GM18873 (cell line): ENCODE data around the gene GPR33.

Source experiments
- ATAC-seq: cut with Tn5 transposase; IDR thresholded peaks from one replicate; pipeline ENCODE4 v1.9.1; 2021; ENCODE audit warnings: mild to moderate bottlenecking, moderate library complexity, moderate number of reproducible peaks; ENCODE audit not compliant: unreplicated experiment, low FRiP score

The GPR33 gene

DNA sequence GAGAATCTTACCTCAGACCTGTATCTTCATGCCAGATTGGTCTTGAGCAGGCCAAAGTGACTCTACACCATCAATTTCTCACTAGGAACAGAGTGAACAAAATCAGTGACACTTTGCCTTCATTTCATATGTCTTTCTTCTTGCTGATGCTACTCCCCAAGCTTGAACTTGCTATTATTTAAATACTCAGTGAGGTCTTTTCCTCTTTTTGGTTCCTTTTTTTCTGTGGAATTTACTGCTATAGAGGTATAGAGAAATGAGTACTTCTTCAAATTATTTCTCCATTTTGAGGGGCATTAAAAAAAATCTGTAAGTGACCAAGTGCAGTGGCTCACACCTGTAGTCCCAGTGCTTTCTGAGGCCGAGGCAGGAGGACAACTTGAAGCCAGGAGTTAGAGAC is at the start of gene GPR33:
TSS of gene GPR33 (minus strand) at position 154 of the 400 bp plus-strand sequence. CDS start 4,074 bp downstream, outside the sequence.
- no peak for ATAC-seq

- ATAC-seq, result no peak
These were observed 48.5 kb upstream of the GPR33 start for GRCh38 chr14:31536201-31536960.

- no peak for ATAC-seq
These were observed 42.3 kb upstream of the GPR33 start for GRCh38 chr14:31530136-31530535.

GRCh38 chr14:31529053-31529452 is 41.2 kb upstream of the GPR33 start:
- ATAC-seq, result no peak

DNA sequence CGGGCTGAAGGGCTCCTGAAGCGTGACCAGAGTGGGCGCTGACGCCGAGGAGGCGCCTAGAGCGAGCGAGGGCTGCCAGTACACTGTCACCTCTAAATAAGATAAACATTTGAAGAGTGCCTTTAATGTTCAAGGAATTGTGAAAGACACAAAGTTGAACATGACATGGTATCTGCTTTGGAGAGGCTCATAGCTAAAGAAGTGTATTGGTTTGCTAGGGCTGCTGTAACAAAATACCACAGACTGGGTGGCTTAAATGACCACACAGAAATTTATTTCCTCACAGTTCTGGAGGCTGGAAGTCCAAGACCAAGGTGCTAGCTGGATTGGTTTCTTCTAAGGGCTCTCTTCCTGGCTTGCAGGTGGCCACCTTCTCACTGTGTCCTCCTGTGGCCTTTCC is 39.7 kb upstream of the GPR33 start:
- no peak for ATAC-seq

DNA sequence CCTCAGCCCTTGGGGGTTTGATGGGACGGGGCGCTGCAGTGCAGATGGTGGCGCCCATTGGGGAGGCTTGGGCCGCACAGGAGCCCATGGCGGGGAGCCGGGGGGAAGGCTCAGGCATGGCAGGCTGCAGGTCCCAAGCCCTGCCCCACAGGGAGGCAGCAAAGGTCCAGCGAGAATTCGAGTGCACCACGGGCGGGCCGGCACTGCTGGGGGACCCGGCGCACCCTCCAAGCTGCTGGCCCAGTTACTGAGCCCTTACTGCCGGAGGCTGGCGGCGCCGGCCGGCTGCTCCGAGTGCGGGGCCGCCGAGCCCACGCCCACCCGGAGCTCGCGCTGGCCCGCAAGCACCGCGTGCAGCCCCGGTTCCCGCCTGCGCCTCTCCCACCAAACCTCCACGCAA is 39.2 kb upstream of the GPR33 start:
- no peak for ATAC-seq

DNA sequence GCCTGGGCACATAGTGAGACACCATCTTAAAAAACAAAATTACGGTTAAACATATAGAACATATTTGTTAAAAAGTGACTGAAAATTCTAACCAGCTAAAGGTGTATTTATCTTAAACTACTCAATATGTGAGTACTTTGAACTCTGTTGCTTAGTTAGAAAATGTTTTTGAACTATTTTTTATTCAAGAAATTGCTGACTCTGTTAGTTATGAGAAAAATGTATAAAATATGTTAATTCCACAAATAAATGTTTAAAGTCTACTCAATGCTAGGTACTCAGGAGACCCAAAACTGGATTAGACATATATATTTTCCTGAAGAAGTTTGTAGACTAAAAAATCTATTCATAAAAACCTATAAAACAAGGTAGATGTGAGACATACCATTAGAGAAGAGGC is 23.0 kb upstream of the GPR33 start:
- ATAC-seq, result no peak

DNA sequence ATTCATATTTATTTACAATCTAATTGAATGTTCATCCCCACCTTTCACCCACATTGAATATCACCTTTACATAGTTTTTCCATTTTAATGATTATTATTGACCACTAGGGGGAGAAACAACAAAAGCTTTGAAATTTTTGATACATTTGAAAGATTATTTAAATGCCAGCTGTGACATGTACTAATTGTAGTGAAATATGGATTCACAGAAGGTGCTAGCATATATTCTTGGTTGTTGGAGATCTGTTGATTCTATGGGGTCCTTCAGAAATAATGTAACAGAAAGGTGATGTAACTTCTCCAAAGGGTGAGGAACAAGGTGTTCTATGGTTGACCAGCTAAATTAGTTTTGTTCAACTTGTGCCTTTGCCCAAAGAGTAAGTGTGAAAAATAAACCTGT is 22.4 kb upstream of the GPR33 start:
- no peak for ATAC-seq

DNA sequence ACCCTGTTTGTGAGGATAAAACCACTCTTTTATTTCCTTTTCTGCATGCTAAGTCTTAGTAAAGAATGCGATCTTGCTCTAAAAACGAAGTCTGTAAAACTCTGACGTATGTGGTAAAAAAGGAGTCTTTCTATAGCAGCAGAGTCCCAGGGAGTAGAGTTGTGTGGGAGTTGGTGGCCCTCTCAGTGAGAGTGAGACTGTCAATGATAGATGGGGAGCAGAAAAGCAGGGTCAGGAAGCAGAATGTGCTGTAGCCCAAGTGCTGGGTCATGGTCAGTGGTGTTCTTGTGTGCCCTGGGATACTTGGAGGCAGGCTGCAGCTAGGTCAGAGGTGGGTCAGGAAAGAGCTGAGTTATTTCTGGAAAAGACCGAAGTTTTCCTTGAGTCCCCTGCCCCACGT is 20.3 kb upstream of the GPR33 start:
- ATAC-seq, result no peak

- ATAC-seq, result no peak
These were observed 17.6 kb upstream of the GPR33 start for GRCh38 chr14:31505411-31505810.

- no peak for ATAC-seq
These were observed 14.0 kb upstream of the GPR33 start for GRCh38 chr14:31501870-31502269.

- no peak for ATAC-seq
These were observed 5.1 kb upstream of the GPR33 start for GRCh38 chr14:31492759-31493498.

DNA sequence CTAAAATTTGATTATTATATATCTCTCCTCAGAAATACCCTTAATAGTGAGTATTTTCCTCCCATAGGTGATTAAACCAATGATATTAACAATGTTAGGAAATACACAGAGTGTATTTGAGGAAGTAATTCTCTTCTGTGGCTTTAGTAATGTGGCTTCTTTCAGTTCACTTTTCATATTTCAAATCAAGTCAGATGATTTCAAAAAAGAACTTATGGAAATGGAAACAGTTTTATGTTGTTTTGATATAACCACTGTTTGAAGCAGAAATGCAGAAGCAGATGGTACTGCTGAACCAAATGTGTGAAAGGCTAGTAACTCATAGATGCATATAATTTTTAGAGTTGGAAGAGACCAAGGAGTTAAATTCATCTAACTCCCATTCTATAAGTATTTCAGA is 1.9 kb upstream of the GPR33 start:
- ATAC-seq, result no peak

DNA sequence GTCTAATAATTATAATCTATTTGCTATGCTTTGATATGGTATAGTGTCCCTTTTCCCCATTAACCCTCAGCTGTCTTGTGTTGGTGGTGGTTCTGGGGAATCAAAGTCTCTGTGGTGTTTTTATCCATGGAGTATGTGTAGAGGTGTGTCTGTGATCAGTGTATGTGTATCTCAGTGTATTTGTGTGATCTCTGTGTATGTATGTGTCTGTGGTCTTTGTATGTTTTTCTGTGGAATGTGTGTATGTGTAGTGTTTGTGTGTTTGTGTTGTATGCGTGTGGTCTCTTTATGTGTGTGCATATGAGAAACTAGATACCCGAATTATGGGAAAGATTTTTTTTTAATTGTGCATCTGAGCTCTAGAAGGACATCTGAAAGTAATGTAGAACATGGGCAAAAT is 1.1 kb downstream of the GPR33 start:
- no peak for ATAC-seq

DNA sequence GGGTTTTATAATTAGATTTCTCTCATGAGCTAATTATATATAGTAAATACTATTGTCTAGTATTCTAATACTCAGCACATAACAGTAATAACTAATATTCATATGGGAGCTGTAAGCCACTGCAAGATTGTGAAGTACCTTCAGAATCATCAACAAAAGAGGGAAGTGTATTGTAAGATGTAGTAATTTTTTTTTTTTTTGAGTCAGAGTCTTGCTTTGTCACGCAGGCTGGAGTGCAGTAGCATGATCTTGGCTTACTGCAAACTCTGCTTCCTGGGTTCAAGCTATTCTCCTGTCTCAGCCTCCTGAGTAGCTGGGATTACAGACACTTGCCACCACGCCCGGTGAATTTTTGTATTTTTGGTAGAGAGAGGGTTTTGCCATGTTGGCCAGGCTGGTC is 3.1 kb downstream of the GPR33 start:
- no peak for ATAC-seq

DNA sequence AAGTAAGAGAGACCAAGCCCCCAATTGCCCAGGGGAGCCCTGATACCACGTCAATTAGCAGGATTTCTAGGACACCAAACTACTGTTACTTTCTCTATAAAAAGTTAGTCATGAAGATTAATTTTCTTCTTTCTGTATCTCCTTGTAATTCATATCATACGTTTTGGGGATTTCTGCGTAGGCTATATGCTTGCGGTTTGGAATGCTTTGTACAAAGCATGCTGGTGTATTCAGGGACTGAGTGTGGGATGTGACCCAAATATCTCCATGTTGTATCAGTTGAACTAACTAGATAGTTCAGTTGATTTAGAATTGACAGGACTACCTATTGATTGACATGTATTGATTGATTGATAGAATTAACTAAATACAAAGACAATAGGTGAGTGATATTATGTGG is 7.7 kb downstream of the GPR33 start:
- ATAC-seq, result no peak

GRCh38 chr14:31479027-31479426 is 8.8 kb downstream of the GPR33 start:
- ATAC-seq, result no peak

DNA sequence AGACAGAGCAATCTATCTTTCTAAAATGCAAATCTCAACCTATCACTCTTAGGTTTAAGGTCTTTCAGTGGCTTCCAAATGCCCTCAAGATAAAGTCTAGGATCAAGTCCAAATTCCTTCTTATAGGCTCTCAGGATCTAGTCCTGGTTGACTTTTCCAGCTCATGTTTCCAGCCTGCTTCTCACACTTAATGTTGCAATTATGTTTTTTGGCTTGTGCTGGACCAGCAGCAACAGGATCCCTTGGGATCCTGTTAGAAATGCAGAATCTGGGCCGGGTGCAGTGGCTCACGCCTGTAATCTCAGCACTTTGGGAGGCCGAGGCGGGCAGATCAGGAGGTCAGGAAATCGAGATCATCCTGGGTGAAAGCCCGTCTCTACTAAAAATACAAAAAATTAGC is 10.6 kb downstream of the GPR33 start:
- ATAC-seq, result no peak

DNA sequence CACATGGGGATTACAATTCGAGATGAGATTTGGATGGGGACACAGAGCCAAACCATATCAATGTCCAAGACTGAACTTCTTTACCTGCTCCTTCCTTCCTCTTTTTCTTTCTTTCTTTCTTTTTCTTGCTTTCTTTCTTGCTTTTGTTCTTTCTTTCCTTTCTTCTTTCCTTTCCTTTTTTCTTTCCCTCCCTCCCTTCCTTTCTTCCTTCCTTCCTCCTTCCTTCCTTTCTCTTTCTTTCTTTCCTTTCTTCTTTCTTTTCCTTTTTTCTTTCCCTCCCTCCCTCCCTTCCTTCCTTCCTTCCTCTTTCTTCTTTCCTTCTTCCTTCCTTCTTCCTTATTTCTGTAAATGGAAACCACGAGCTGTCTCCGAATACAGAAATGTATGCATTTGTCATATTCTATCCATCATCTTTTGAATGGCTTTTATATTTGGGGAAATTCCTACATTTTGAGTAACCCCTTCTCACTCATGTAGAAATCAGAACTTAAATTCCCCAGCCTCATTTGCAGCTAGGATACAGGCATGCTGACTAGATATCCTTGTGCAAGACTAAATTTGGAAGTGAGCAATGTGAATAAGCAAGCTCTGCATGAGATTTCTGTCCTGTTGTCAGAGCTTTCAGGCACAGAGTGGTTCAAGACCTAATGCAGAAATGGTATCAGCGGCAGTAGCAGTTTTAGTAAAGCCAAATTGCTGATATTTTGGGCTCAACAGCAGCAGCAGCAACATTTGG is 11.5 kb downstream of the GPR33 start:
- ATAC-seq, result no peak

GRCh38 chr14:31466554-31466953 is 21.3 kb downstream of the GPR33 start:
- ATAC-seq, result no peak

DNA sequence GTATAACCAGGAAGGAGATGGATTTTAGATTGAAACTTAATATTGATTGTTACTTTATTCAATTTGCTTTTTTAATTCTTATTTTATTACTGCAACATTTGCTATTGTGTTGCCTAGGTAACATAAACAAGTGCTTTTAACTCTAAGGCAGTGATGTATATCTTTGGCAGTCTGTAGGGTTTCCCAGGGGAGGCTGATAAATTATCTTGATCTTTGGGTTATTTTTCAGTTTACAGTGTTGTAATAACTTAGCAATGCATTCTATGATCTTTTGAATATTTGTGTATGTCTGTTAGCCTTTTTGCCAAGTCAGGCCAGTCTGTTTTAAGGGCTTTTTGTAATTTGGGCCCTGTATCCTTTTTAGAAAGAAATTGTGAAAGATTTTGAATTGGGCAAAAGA is 22.7 kb downstream of the GPR33 start:
- no peak for ATAC-seq
